VCaP (cell line): ENCODE measurements around the gene TXNRD2.

Experiments
- H3K27ac ChIP-seq: fragments of 450-650 bp; 2 replicates; pipeline ENCODE4 v1.5.1; 2017
- TF ChIP-seq, protein P1 (sequence below): fragments of 450-650 bp; conservative IDR thresholded peaks from 2 replicates; pipeline ENCODE4 v1.5.1; 2017; ENCODE audit warnings: mild to moderate bottlenecking, moderate library complexity

The TXNRD2 gene

DNA sequence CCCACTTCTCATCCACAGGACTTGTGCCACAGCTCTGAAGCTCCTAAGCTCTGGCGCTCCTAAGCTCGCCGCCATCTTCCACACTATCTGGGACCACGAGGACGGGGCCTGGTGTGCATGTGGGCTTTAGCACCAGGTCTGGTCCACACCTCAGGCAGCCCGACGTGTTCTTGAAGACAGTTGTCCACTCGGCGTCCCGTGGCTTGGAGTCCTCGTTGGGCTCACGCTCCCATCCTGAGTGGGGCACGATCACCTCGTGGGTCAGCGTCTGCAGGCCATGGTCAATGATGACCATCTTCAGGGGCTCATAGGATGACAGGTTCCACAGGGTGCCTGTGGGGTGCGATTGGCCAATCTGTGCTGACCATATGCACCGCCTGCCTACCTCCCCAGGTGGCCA lies 37.1 kb upstream of the TXNRD2 start:
- TF ChIP-seq, protein P1, sequence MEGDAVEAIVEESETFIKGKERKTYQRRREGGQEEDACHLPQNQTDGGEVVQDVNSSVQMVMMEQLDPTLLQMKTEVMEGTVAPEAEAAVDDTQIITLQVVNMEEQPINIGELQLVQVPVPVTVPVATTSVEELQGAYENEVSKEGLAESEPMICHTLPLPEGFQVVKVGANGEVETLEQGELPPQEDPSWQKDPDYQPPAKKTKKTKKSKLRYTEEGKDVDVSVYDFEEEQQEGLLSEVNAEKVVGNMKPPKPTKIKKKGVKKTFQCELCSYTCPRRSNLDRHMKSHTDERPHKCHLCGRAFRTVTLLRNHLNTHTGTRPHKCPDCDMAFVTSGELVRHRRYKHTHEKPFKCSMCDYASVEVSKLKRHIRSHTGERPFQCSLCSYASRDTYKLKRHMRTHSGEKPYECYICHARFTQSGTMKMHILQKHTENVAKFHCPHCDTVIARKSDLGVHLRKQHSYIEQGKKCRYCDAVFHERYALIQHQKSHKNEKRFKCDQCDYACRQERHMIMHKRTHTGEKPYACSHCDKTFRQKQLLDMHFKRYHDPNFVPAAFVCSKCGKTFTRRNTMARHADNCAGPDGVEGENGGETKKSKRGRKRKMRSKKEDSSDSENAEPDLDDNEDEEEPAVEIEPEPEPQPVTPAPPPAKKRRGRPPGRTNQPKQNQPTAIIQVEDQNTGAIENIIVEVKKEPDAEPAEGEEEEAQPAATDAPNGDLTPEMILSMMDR: no peak
- H3K27ac ChIP-seq: no peak overlapping the region

- TF ChIP-seq, protein P1: no peak
- H3K27ac ChIP-seq: no peak overlapping the region
Measured at GRCh38 chr22:19977296-19978243, 36.0 kb upstream of the TXNRD2 start.

DNA sequence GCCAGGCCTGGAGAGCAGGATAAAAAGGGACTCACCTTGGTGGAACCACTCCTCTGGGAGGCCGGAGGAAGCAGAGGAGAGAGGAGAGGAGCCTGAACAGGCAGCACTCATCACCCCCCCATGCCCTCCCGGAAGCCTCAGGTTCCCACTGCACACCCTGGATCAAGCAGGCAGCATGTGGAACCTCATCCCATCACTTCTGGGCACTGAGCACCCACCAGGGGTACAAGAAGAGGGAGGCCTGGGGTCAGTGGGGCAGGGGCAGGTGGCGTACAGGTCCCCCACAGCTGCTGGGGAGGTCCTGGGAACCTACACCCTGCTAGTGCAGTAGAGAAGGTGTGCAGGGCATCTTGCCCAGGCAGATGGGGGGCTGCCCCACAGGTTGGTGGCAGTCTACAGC lies 35.1 kb upstream of the TXNRD2 start:
- TF ChIP-seq, protein P1: no peak

DNA sequence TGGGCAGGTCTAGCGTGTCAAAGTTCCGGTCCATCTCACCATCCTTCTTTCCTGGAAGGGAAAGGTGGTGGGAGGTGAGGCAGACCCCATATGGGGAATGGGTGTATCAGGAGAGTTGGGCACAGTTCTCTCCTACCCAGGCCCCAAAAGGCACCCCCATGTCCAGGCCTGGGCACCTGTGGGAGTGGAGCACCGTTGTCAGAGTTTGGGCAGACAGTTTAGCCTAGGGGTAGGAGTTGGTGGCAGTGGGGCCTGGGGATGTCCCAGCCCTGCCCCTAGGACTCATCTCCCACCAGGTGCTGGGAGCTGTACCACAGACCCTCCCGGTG lies 34.1 kb upstream of the TXNRD2 start:
- peak overlapping the region; percentile 19; the same call in 1 of the 2 replicates for H3K27ac ChIP-seq
- TF ChIP-seq, protein P1: no peak

More for the DNA sequence above, 35.1 kb upstream of the TXNRD2 start:
- H3K27ac ChIP-seq: no peak overlapping the region

DNA sequence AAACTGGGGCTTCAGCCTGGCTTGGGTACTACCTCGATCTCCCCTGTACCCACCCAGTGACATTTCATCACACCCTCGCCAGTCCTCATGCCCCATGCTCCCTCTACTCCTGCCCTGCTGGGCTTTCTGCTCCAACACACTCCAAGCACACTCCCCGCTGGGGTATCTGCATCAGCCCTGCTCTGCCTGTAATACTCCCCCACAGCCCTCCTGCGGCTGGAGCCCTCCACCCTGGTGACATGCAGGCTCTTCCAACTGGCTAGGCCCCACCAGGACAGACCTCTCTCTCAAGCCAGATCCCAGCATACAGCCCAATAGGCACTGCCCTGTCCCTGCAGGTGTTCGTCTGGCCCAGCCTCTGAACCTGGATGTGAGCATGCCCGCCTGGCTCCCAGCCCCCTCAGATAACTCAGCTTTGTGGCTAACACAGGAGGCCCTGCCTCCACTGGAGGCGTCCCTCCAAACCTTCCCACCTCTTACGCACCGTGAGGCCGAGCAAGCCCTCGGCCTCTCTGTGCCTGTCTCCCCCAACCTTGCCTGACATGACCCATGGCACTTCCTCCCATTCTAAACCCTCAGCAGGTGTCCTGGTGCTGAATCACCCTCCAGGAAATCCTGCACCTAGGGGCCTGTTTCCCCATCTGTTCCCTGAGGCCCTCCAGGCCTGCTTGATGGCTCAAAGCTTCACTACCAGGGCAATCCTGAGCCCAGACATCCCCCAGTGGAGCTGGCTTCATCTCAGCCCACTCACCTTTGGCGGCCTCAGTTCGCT lies 33.5 kb upstream of the TXNRD2 start:
- TF ChIP-seq, protein P1: no peak
- peak overlapping the region; percentile 19 for H3K27ac ChIP-seq

DNA sequence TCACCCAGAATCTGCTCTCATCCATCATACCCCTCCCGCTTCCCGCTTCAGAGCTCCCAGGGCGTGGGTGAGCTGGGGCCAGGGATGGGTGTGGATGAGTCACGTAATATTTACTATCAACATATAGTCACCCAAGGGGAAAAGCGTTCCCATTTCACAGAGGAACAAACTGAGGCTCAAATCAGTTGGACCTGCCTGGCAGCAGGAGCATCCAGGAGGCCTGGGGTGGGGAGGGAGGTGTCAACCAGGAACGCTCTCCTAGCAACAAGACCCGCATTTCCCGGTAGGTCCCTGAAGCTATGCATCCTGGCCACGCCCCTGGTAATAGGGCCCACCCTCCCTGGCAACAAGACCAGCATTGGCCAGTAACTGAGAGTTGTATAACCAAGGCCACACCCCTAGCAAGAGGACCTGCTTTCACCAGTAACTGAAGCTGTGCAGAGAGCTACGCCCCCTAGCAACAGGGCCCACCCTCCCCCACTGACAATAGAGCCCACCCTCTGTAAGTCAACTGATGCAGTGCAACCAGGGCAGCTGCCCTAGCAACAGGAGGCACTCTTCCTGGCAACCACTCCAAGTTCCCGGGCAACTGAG lies 32.7 kb upstream of the TXNRD2 start:
- no peak overlapping the region; the same call in 1 of the 2 replicates for H3K27ac ChIP-seq
- TF ChIP-seq, protein P1: no peak
